ENCODE results near the gene ETV4. TPM values are rescaled to one million over a fixed set of nuclear protein-coding genes. Genes with fewer than 3 reads are reported as not detected.

The ETV4 gene
- total RNA-seq, 1 experiment from 2014 or later: 154 TPM

DNA sequence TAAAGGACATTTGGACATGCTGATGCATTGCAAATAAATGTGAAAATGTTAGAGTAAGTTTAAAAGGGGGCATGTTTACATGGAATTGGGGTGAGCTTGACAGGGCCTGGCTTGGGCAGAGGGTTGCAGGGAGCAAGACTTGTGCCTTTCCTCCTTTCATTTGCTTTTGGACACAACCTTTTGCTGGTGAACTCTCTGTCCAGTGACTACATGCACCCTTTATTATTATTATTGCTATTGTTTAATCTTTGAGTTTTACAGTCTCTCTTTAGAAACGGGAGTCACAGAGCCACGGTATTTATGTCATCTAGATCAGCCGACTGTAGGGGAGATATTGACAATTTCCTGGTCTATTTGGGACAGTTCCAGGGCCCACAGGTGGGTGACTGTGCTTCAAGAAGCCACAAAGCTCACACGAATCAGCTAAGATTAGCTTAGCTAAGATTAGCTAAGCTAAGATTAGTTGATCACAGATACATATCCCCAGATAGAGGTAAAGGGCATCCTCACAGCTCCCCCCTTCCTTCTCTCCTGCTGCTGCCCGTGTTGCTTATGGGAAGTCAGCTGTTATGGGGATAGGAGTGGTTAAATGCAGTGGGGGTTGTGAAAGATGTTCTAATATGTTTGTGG is 28.9 kb upstream of the ETV4 start:
- in situ Hi-C loops (cut with HindIII; ENCODE audit: low pct_unique_long_range_greater_than_20kb, low sequenced_read_pairs): no loop called here
- no peak for DNase-seq (ENCODE audit: low read depth, low spot score)

DNA sequence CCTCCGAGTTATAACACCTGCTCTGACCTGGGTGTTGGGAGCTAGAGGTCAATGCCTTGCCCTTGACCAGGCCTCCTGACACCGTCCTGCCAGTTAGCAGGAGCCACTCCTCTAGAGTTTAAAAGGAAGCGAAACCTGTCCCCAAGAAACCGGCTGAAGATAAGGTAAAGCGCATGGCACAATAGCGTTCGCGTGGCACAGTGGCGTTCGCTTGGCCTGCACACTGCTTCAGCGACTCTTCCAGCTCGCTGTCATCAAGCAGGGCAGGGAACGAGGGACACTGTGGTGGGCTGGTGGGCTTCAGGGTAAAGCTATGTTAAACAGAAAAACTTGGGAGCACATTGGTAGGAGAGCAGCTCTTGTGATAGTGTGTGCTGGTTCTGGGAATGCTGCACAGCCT is 28.2 kb upstream of the ETV4 start:
- no peak for DNase-seq (ENCODE audit: low read depth, low spot score)
- in situ Hi-C loops (cut with HindIII; ENCODE audit: low pct_unique_long_range_greater_than_20kb, low sequenced_read_pairs): no loop called here

DNA sequence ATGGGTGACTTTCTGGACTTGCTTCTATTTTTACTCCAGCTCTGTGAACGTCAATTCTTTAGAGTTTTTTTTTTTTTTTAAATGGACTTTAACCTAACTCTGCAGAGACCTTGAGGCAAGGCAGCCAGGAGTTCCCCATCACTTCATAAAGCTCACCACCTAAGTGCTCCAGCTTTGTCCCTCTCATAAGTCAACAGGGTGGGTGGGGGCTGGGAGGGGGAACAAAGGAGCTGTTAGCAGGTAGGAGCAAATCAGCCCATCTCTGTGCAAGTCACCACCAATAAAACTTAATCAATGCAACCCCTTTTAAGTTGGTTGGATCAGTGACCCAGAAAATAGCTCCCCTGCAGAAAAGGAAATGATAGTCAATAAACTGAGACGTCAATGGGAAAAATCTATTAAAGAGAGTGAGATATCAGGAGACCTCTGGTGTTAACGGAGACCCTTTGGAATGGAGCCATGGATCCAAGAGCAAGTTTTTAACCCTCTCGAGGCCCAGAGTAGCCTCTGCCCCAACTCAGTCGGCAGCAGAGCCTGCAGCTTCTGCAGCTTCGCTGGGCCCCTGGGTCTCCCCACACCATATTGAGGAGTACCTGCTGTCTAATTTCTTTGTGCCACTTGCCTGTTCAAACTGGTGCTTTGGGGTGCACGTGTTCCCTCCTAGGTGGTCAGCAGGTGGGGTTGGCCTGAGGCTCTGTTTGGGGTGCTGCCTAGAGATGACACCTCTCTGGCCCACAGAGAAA is 27.6 kb upstream of the ETV4 start:
- in situ Hi-C loops (cut with HindIII; ENCODE audit: low pct_unique_long_range_greater_than_20kb, low sequenced_read_pairs): no loop called here
- DNase-seq (ENCODE audit: low read depth, low spot score): no peak

DNA sequence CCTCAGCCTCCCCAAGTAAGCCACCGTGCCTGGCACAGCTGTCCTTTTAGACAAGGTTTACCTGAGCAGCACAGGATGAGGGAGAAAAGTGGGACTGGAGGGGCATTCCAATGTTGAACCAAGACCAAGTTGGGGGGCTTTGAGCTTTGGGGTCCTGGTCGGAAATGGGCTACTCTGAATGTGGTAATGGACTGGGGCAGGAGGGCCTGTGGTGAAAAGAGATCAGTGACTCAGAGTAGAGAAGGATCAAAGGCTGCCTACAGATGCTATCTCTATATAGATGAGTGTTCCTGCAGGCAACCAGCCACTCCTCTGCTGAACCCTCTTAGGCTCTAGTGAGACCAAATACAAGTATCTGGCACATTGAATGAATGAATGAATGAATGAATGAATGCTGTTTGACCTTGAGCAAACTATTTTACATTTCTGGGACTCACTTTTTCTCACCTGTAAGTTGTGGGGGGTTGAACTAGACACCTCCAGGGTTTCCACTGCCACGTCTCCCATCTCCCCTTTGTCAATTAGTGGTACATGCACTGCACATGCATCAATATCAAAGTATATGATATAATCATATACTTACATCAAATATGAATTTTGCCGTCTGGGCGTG is 26.3 kb upstream of the ETV4 start:
- in situ Hi-C loops (cut with HindIII; ENCODE audit: low pct_unique_long_range_greater_than_20kb, low sequenced_read_pairs): no loop called here
- DNase-seq (ENCODE audit: low read depth, low spot score): no peak

DNA sequence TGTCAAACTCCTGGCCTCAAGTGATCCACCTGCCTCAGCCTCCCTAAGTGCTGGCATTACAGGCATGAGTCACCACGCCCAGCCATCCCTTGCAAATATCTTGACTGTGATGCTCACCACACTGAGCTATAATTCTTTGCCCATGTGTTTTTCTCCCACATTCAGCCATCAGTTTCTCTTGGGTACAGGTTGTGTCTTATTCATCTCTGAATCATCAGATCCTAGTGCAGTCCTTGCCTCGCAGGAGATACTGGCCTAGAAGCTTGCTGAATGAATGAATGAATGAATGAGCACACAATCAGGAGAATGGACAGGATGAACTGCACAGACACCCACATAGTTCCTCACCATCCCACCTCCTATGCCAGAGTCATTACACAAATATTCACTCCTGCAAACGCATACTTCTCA is 24.4 kb upstream of the ETV4 start:
- in situ Hi-C loops (cut with HindIII; ENCODE audit: low pct_unique_long_range_greater_than_20kb, low sequenced_read_pairs): no loop called here
- no peak for DNase-seq (ENCODE audit: low read depth, low spot score)

DNA sequence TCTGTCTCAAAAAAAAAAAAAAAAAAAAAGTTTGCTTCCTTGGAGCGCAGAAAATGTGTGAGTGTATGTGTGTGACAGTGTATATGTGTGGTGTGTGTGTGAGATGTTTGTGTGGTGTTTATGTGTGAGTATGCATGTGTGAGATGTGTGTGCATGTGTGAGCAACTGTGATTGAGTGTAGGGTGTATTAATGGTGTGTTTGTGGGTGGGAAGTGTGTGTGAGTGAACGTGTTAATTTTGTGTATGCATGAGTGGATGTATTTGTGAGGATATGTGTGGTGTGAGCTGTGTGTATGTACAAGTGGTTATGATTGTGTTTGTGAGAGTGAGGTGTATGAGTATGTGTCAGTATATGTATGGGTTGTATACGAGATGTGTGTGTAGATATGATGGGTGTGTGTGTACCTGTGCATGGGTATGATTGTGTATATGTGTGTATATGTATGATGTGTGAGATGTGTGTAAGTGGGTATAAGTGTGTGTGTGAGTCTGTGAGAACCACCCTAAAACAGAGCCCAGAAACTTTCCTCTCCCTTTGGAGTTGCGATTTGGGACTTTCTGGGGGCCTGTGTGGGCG is 22.5 kb upstream of the ETV4 start:
- in situ Hi-C loops (cut with HindIII; ENCODE audit: low pct_unique_long_range_greater_than_20kb, low sequenced_read_pairs): no loop called here
- no peak for DNase-seq (ENCODE audit: low read depth, low spot score)

DNA sequence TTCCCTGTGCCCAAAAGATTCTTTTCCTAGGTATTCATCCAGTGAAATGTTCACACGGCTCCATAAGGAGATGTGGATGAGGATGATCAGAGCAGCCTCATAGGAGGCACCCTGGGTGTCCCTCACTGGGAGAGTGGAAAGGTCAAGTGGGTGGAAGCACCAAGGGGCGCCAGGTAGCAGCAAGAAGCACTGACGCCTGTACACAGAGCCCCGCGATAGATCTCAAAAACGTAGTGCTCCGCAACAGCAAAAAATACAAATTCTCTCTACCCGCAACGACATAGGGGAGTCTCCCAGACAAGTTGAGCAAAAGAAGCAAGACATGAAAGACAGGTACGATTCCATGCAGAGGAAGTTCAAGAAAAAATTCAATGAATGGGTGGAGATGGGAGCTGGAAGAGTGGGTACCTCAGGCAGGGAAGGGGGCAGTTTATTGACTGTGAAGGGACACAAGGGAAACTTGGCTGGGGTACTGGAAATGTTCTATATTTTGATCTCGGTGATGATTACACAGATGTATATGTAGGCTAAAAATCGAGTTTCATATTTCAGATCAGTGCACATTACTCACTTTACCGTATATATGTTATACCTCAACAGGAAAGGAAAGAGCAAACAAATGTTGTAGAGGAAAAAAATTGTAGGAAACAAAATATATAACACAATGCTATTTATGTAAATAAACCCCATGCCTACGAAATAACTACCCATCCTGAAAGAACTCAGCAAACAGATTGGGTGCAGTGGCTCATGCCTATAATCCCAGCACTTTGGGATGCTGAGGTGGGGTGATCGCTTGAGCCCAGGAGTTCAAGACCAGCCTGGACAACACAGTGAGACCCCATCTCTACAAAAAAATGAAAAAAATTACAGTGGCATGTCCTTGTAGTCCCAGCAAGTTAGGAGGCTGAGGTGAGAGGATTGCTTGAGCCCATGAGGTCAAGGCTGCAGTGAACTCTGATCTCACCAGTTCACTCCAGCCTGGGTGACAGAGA is 17.8 kb upstream of the ETV4 start:
- in situ Hi-C loops (cut with HindIII; ENCODE audit: low pct_unique_long_range_greater_than_20kb, low sequenced_read_pairs): no loop called here

DNA sequence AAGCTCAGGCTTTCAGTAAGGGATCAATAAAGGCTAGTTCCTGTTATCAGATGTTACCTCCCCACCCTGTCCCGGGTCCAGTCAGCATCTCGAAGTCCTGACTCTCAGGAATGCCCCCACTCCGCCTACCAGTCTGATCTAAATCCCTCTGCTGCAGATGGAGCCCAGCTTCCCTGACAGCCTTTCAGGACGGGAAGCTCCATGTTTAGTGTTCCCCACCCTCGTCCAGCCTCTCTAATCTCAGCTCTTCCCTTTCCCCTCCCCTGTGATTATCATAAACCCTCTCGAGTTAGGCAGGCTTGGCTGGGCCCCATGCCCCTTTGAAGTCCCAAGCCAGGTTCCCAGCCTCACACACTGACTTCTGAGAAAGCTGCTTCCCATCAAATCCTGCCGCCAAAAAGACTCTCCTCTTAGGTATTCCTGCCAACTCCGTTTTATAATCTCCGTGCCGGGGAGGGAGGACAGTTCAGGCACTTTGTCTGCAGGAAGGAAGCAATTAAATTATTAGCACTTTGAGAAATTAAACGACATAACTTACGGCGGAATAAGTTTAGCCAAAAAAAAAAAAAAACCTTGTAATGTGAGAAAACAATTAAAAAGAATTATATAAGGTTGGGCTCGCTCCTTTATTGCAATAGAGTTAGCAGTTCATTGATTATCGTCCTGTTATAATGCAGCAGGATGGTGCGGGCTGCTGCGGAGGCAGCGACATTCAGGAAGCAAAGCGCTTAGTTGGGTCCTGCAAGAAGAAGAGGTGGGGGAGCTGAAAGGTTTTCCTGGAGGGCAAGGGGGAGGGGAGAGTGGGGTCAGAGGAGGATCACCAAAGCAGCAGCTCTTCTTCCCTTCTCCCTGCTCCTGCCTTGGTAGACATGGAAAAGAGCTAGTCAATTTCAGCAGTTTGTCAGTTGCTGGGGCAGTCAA is 16.8 kb upstream of the ETV4 start:
- DNase-seq (ENCODE audit: low read depth, low spot score): no peak
- in situ Hi-C loops (cut with HindIII; ENCODE audit: low pct_unique_long_range_greater_than_20kb, low sequenced_read_pairs): no loop called here

More for the DNA sequence above, 17.8 kb upstream of the ETV4 start:
- no peak for DNase-seq (ENCODE audit: low read depth, low spot score)

DNA sequence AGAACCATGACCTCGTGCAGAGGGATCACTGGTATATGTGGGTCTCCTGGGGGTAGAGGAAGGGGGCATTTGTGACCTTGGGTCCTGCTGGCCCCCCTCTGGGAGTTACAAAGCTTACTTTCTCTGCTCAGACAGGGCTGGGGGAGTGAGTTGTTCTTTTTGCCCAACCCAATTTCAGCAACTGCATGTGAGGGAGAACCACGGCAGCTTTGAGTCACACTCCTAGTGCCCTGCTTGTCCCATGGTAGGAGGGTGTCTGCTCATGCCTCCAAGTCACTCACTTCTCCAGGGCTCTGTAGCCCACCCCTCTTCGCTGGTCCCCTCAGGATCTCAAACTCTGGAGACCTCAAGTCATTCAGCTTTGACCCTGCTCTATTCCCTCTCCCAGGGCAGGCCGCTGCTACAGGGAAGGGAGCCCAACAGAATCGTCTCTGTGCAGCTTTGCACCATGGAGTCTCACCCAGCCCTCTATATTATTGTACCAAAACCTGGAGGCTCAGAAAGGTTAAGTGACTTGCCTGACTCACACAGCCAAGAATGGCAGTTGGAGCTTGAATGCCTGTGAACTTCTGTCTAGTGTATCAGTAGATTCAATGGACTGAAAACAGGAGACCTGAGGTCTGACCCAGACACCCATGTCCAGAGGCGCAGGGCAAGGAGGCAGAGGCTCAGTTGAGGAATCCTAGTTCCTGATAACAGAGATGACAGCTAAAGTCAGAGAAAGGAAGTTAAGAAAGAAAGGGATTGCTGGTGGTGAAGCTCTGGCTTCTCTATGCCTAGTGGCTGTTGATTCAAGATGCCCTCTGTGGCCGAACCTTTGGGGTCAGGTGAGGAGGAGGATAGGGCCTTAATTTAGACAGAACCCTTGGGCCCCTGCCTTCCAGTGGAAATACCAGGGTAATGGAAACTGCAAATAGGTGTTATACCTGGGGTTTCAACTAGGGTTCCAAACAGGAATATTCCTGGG is 14.6 kb upstream of the ETV4 start:
- no peak for DNase-seq (ENCODE audit: low read depth, low spot score)
- in situ Hi-C loops (cut with HindIII; ENCODE audit: low pct_unique_long_range_greater_than_20kb, low sequenced_read_pairs): no loop called here

DNA sequence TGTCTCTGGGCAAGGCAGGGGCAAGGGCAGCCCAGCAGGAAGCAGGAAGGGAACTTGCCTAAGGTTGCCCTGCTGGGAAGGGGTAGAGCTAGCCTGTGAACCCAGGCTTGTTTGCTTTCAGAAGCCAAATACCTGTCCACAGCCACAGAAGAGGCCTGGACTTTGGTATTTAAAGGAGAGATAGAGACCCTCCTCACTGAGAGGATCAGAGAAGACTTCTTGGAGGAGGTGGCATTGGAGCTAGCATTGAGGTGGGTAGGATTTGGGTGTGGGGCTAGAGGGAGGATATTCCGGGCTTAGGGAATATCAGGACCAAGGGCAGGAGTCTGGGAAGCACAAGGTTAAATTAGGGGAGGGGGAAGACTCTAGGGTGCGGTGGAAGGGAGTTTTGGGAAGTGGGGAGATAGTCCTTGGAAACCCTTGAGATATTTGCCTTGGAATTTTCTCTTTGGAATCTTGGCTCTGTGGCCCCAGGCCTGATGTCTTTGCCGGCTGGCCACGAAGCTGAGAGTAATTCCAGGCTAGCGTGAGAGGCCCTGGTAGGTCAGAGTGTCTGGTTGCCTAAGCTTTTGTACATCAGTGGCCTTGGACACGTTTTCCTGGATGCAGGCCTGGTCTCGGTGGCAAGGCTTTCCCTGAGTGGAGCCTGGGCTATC is 13.1 kb upstream of the ETV4 start:
- in situ Hi-C loops (cut with HindIII; ENCODE audit: low pct_unique_long_range_greater_than_20kb, low sequenced_read_pairs): no loop called here
- DNase-seq (ENCODE audit: low read depth, low spot score): no peak

DNA sequence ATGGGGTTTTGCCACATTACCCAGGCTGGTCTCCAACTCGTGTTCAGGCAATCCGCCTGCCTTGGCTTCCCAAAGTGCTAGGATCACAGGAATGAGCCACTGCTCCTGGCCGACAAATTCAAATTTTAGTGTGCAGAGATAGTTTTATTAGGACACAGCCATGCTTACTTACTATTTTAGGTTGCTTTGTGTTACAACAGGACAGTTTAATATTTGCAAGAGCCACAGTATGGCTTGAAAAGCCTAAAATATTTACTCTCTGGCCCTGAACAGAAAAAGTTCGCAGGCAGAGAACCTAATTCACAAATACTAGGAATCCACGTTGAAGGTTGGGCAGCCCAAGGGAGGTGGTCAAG is 12.6 kb upstream of the ETV4 start:
- in situ Hi-C loops (cut with HindIII; ENCODE audit: low pct_unique_long_range_greater_than_20kb, low sequenced_read_pairs): no loop called here
- no peak for DNase-seq (ENCODE audit: low read depth, low spot score)

DNA sequence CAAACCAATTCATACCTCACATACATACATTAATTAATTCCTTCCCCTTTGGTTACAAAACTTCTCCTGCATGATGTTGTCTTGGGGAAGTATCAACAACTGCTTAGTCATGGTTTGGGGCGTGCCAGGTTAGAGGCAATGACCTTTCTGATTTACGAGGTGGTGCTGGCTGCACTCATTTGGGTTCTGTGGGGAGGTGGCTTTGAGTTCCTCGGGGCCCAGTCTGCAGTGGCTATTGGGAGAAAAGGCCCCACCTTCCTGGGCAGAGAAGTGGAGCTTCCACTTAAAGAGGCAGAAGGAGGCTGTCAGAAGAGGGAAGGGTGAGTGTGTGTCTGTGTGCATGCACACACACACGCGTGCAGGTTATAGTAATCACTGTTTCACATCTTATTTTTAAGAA is 10.2 kb upstream of the ETV4 start:
- in situ Hi-C loops (cut with HindIII; ENCODE audit: low pct_unique_long_range_greater_than_20kb, low sequenced_read_pairs): no loop called here
- DNase-seq (ENCODE audit: low read depth, low spot score): no peak

DNA sequence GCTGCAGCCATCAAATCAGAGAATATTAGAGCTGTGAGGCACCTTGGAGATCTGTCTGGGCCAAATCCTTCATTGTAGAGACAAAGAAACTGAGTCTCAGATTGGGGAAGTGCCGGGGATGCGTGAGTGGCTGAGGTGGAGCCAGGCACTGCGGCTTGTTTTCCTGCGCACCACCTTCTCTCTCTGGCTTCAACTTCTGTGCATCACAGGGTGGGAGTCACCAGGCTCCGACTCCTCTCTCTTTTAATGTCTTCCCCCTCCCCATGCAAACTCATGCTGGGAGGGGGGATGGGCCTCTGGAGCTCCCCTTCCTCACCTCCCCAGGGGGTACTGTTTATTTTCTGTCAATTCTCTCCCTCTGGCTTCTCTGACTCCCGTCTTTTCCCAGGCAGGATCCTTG is 8.7 kb upstream of the ETV4 start:
- in situ Hi-C loops (cut with HindIII; ENCODE audit: low pct_unique_long_range_greater_than_20kb, low sequenced_read_pairs): no loop called here
- no peak for DNase-seq (ENCODE audit: low read depth, low spot score)

DNA sequence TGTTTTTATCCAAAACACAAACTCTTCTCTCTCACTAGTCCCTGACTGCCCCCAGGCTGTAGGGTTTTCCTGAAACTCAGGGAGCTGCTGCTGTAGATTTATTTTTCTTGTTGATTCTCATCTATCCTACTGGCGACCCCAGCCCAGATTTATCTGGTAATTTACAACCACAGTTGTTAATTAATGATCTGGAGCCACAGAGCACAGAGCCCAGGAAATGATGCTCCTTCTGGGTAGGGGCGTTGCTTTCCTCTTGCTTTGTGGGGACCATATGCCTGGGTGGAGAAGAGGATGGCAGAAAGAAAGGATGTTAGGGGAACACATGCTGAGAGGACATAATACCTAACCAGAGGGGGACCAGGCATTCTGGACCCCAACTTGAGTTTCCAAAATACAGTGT is 7.4 kb upstream of the ETV4 start:
- DNase-seq (ENCODE audit: low read depth, low spot score): no peak
- in situ Hi-C loops (cut with HindIII; ENCODE audit: low pct_unique_long_range_greater_than_20kb, low sequenced_read_pairs): no loop called here

DNA sequence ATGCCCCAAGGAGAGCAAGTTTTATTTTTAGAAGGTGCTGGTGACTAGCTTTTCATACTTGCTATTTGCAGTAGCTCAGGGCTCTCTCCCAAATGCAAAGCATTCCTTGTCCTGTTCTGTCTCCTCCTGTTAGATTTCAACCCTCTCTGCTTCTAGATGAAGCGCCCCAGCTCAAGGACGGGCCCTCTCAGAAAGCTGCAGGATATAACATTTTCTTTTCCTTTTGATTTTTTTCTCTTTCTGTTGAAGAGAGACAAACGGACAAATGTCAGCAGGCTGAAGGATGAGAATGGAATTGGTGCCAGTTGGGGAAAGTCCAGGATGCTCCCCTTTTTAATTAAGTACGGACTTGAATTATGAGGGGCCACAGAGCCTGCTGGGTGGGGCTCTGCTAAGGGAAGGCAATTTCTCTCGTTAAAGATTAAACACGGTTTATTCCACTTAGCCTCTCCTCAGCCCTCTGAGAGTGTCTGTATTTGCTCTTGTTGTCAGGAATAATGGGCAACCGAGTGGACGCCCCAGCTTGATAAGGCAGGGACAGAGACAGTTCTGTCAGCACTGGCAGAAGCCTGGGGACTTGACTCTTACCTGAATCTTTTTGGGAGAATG is 6.2 kb upstream of the ETV4 start:
- in situ Hi-C loops (cut with HindIII; ENCODE audit: low pct_unique_long_range_greater_than_20kb, low sequenced_read_pairs): no loop called here
- DNase-seq (ENCODE audit: low read depth, low spot score): no peak

Data from SK-MEL-5 (cell line).